Suprapubic skin (tissue), 4 donors: ENCODE data around the gene ARHGAP27. TPM values are rescaled to one million over a fixed set of nuclear protein-coding genes. Genes with fewer than 3 reads are reported as not detected.
A peak's percentile ranks its signal among the peaks of the same experiment; 100 is the strongest.
"Not testable (repeated sequence)": the region's sequence is repeated elsewhere in the genome, so short reads cannot be mapped to it uniquely, and the experiment has no call there.

Experiments used
- DNase-seq, 2 donors: peaks; one replicate each; pipeline ENCODE4 v3.0.0-alpha.2; 2019; ENCODE audit warnings: low spot score in 2 of 2
- H3K27ac ChIP-seq: fragments of 200-600 bp; sonication (generic); one replicate; pipeline ENCODE4 v1.5.1; 2019
- H3K27me3 ChIP-seq: fragments of 200-600 bp; sonication (generic); one replicate; pipeline ENCODE4 v1.5.1; 2019
- H3K36me3 ChIP-seq: fragments of 200-600 bp; sonication (generic); one replicate; pipeline ENCODE4 v1.5.1; 2019
- H3K4me1 ChIP-seq: fragments of 200-600 bp; sonication (generic); one replicate; pipeline ENCODE4 v1.5.1; 2019
- H3K4me3 ChIP-seq: fragments of 200-600 bp; sonication (generic); one replicate; pipeline ENCODE4 v1.5.1; 2019; ENCODE audit warnings: mild to moderate bottlenecking
- H3K9me3 ChIP-seq: fragments of 200-600 bp; sonication (generic); one replicate; pipeline ENCODE4 v1.5.1; 2019
- EP300 ChIP-seq: sonication (generic); formaldehyde crosslinking; IDR thresholded peaks from one replicate; pipeline ENCODE4 v1.6.1; 2017; ENCODE audit warnings: antibody characterized with exemption
- POLR2A ChIP-seq, 2 donors: fragments of 450-650 bp; IDR thresholded peaks; one replicate each; pipeline ENCODE4 v1.6.1; 2017; ENCODE audit warnings: antibody characterized with exemption in 2 of 2, mild to moderate bottlenecking in 2 of 2, moderate library complexity in 2 of 2
- POLR2AphosphoS5 ChIP-seq, 3 donors: sonication (generic); formaldehyde crosslinking; IDR thresholded peaks; one replicate each; pipeline ENCODE4 v1.6.1; 2017; ENCODE audit warnings: antibody characterized with exemption in 3 of 3
- WGBS: methylation state at CpG from one replicate; pipeline ENCODE4 v1.1.5; 2018; 5-methylcytosine and 5-hydroxymethylcytosine counted together
- total RNA-seq, 4 donors: library from RNA; depleted of rRNA; stranded (reverse); fragments of >200 nt; gene quantifications; one replicate each; pipeline ENCODE4 v1.1.0, GENCODE V29; 2016
- TF ChIP-seq, protein P1 (sequence below), 2 donors: fragments of 200-600 bp in 1 of 2; fragments of 450-650 bp in 1 of 2; sonication (generic) in 1 of 2; IDR thresholded peaks; one replicate each; pipeline ENCODE4 v1.5.1; 2016 to 2019; ENCODE audit warnings: antibody characterized with exemption in 2 of 2, mild to moderate bottlenecking in 1 of 2, moderate library complexity in 1 of 2

Gene ARHGAP27
- total RNA-seq, 4 donors from 2014 or later = 54.4 to 93.6 (median 71.3) TPM

DNA sequence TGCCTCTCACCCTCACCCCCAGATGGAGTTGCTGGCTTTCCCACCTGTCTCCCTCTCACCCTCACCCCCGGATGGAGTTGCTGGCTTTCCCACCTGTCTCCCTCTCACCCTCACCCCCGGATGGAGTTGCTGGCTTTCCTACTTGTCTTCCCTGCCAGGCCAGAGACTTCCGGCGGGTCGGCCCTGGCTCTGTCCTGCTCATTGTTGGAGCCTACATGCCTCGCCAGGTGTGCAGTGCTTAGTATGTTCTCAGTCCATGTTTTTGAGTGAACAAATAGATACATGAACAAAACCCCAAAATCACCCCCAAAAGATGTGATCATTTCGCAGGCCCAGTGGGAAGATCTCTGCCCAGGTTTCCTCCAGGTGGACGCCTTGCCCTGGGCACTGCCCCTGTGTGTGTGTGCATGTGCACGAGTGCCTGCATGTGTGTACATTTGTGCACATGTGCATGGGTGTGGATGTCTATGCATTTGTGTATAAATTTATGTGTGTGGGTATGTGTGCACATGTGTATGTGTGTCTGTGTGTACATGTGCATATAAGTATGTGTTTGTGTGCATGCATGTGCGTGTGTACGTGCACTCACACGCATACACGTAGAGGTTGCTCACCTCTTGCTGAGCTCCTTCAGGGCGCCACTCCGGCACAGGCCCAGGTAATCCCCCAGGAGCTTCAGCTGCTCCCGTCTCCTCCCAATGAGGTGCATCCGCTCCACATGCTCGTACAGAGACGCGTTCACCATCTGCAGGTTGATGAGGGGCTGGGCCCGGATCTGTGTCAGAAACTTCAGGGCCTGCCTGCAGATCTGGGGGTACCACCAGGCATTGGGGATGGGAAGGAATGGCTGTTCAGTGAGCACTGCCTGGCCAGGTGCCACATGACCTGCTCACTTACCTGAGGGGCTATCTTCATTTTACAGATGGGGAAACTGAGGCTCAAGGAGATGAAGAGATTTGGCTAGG lies 12.5 kb upstream of the ARHGAP27 start:
- 79% methylated on average over 17 of the region's 21 CpGs for WGBS
- DNase-seq = peak in 1 of 2 donors; percentile 50
- not testable (repeated sequence) for H3K27ac ChIP-seq, H3K4me3 ChIP-seq, H3K27me3 ChIP-seq, H3K9me3 ChIP-seq
- H3K36me3 ChIP-seq = peaks cover 31% of the 10 kb centered on the region
- H3K4me1 ChIP-seq = peaks cover 28% of the 10 kb centered on the region

- H3K36me3 ChIP-seq = peaks cover 31% of the 10 kb centered on the region
- peaks cover 36% of the 10 kb centered on the region for H3K4me1 ChIP-seq
- not testable (repeated sequence) for H3K4me3 ChIP-seq, H3K27me3 ChIP-seq, H3K9me3 ChIP-seq, H3K27ac ChIP-seq
- 75% methylated on average over 9 of the region's 10 CpGs for WGBS
- DNase-seq = peak in 1 of 2 donors; percentile 41
These were observed 11.6 kb upstream of the ARHGAP27 start for GRCh38 chr17:45444301-45444700.

DNA sequence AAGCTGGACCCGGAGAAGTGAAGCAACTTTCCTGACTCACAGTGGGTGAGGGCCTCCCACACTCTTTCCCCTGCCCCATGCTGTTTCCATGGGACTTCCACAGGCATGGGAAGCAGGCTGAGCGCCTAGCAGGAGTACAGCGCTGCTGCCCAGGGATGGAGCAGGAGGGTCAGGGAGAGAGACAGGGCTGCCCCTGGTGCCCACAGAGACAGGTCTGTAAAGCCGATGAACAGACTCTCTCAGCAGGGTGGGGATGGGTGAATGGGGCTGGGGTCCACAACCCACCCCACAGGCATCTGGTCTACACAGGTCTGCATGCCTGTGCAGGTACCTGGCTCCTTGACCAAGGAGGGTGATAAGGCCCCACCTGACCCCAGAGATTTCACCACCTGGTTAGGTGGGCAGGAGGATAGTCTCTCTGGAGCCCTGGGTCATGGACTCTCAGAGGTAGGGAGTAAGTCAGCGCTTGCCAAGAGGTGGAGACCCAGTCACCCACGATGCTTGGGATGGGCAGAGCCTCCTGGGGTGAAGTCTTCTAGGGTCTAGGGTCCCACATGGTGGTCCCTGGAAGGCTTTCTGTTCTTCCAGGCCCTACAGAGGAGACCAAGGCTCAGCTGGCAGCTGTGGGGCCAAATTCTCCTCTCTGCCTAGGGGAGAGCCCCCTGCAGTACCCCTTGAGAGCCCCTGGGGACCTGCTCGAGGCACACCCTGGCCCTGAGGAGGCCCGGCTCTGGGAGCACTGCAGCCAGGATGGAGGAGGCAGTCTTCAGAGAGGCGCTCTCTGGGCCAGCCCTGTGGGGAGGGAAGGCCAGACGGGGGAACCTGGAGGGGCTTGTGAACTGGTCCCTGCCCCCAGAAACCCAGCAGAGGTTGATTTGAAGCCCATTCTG lies 10.9 kb upstream of the ARHGAP27 start:
- peaks cover 34% of the 10 kb centered on the region for H3K36me3 ChIP-seq
- H3K9me3 ChIP-seq, H3K4me3 ChIP-seq, H3K27ac ChIP-seq, H3K27me3 ChIP-seq: not testable (repeated sequence)
- H3K4me1 ChIP-seq = peaks cover 41% of the 10 kb centered on the region
- 82% methylated on average over 2 of the region's 10 CpGs for whole genome bisulfite sequencing
- DNase-seq = peak; percentile 49 to 52

DNA sequence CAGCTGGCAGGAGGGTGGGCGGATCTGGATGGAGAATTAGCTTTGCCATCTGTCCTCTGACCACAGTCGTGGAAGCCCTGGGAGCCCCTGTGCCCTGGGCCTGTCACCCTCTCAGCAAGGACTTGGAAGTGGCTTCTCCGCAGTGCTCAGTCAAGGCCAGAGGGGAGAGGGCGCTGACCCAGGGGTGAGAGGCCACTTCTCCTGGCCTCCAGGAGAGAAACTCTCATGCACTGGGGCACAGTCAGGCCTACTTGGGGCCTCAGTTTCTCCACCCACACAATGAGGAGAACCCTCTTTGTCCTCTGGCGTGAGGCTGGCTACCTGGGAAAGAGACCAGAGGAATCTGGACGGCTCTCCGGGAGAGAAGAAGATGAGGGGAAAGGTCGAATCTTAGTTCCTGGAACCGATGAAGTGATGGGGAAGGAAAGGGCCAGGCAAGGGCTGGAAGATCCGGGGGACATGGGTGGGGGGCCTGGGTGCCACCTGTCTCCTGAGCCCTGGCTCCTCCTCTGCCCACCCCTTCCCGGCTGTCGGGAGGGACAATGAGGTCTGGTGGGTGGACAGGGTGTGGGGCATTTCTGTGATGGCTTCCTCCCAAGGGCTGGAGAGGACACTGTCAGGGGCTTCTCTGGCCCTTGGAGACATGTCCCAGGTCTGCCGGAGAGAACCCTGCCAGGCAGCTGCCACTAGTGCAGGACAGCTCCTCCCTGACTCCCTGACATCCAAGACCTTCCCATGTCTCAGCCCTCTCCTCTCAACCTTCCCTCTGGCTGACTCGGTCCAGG lies 9.0 kb upstream of the ARHGAP27 start:
- Histone ChIP-seq H3K27me3 (no peaks in the 10 kb centered on the region), H3K36me3 (peaks cover 50% of the 10 kb centered on the region), H3K9me3 (no peaks in the 10 kb centered on the region), H3K4me3 (no peak overlapping the region), H3K4me1 (peaks cover 27% of the 10 kb centered on the region), H3K27ac (no peak overlapping the region)
- TF ChIP-seq EP300 (no peak), POLR2AphosphoS5 (IDR thresholded peaks at IDR 0.05) (no peak), POLR2A (IDR thresholded peaks at IDR 0.05) (no peak)
- TF ChIP-seq, protein P1, sequence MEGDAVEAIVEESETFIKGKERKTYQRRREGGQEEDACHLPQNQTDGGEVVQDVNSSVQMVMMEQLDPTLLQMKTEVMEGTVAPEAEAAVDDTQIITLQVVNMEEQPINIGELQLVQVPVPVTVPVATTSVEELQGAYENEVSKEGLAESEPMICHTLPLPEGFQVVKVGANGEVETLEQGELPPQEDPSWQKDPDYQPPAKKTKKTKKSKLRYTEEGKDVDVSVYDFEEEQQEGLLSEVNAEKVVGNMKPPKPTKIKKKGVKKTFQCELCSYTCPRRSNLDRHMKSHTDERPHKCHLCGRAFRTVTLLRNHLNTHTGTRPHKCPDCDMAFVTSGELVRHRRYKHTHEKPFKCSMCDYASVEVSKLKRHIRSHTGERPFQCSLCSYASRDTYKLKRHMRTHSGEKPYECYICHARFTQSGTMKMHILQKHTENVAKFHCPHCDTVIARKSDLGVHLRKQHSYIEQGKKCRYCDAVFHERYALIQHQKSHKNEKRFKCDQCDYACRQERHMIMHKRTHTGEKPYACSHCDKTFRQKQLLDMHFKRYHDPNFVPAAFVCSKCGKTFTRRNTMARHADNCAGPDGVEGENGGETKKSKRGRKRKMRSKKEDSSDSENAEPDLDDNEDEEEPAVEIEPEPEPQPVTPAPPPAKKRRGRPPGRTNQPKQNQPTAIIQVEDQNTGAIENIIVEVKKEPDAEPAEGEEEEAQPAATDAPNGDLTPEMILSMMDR (IDR thresholded peaks at IDR 0.05) = no peak
- peak; percentile 45 to 56 for DNase-seq
- 80% methylated on average over 14 of the region's 14 CpGs for WGBS

- H3K27me3 ChIP-seq, H3K4me3 ChIP-seq, H3K9me3 ChIP-seq: not testable (repeated sequence)
- peaks cover 58% of the 10 kb centered on the region for H3K36me3 ChIP-seq
- peak overlapping the region; percentile 64 for H3K27ac ChIP-seq
- 80% methylated on average over 1 of the region's 7 CpGs for WGBS
- peak in 1 of 2 donors; percentile 59 for DNase-seq
- H3K4me1 ChIP-seq = peaks cover 24% of the 10 kb centered on the region
These were observed 8.3 kb upstream of the ARHGAP27 start for GRCh38 chr17:45440839-45441515.

GRCh38 chr17:45440161-45440778 lies 7.6 kb upstream of the ARHGAP27 start:
- Histone ChIP-seq H3K4me1 (peaks cover 24% of the 10 kb centered on the region), H3K36me3 (peaks cover 55% of the 10 kb centered on the region), H3K4me3 (no peak overlapping the region), H3K27me3 (no peaks in the 10 kb centered on the region), H3K27ac (peak overlapping the region; percentile 64), H3K9me3 (no peaks in the 10 kb centered on the region)
- peak in 1 of 2 donors; percentile 75 for DNase-seq
- no peak for TF ChIP-seq POLR2A (IDR thresholded peaks at IDR 0.05)
- no peak for TF ChIP-seq EP300
- no peak for TF ChIP-seq POLR2AphosphoS5 (IDR thresholded peaks at IDR 0.05)
- TF ChIP-seq, protein P1 (IDR thresholded peaks at IDR 0.05) = no peak
- WGBS = 52% methylated on average over 10 of the region's 10 CpGs
